GM19452 (cell line): ENCODE results near the gene NFIA.

Source experiments
- ATAC-seq: cut with Tn5 transposase; IDR thresholded peaks from one replicate; pipeline ENCODE4 v1.9.1; 2021; ENCODE audit not compliant: unreplicated experiment

The NFIA gene

DNA sequence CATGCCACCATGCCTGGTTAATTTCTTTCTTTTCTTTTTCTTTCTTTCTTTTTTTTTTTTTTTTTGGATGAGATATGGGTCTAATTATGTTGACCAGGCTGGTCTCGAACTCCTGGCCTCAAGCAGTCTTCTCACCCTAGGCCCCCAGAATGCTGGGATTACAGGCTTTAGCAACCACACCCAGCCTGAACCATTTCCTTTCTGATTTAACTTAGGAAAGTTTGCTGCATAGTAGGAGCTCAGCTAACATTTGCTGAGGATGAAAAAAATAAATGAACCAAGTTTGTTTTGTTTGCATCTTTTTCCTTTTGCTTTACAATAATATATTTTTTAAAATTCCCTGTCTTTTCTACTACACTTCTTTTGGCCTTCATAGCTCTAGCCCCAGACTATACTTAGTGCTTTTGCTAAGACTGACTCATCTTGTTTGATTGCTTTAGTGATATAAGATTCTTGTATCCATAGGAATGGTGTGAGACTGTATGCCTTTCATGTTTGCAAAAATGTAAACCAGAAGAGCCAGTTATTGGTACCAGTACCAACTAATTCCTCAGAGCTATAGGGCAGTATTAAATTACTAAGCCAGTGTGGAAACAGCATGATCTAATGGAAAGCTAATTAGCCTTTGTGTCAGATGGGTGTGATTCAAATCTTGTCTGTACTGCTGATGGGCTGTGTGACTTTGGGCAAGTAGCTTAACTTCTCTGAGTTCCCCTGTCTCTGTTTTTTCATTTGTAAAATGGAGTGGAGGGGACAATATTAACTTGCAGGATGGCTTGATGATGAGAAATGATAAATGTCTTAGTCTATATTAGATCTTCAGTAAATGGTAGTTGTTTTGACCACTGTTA is 66.9 kb downstream of the NFIA start:
- no peak for ATAC-seq

DNA sequence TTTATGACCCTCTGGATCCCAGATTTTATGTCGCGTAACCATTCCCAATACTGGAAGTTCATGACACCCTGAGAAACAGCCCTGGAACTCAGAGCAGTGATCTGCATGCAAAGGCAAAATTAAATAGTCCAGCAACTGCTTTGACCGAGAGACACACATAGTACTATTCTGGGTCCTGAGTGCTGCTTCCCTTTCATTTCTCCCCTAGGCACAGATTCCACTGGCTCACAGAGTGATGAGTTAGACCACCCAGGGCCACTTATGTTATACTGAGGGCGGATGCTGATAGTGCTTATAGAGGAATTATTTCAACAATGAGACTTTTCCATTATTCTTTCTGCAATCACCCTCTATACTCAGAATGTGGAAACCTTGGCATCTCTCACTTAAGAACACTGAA is 69.2 kb downstream of the NFIA start:
- no peak for ATAC-seq

DNA sequence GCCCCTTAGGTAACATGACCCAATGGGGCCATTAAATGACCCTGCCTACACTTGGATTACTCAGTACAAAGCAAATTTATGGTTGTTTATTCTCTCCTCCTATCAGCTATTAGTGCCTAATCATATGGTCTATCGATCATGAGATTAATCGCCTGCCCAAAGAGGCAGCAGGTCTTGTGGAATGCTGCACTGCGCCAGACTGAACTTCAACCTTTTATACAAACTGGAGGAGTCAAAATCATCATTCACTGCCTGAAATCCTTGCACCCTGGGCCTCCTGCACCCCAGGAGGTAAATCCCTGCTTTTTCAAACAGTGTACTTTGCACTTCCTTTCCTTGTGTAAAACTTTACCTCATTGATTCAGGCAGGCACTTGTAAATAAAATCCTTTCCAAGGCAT is 69.7 kb downstream of the NFIA start:
- no peak for ATAC-seq

DNA sequence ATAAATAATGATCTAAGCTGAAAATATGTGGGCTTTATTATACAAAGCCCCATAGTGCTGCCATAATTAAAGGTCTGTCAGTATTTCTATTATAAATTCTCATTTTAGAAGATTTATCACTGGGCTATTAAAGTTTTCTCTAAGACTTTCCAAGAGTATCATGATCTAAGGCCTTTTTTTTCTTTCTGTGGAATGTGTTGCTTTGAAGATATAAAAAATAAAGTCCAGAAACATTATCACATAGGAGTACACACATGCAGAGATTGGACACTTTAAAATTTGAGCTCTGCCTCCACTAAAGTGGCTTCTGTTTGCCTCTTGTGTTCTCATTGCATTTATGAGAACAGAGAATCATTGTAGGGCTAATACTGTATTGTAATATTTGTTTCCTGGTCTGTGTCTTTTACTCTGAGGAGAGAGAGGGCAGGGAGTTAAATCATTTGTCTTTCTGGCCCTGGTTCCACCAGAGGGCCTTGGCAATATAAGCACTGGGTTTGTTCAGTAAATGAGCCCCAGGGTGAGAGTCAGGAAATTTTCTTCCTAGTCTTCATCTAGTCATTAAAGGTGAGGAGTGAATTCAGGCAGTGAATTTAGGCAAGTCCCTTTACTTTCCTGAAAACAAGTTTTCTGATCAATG is 70.2 kb downstream of the NFIA start:
- no peak for ATAC-seq

DNA sequence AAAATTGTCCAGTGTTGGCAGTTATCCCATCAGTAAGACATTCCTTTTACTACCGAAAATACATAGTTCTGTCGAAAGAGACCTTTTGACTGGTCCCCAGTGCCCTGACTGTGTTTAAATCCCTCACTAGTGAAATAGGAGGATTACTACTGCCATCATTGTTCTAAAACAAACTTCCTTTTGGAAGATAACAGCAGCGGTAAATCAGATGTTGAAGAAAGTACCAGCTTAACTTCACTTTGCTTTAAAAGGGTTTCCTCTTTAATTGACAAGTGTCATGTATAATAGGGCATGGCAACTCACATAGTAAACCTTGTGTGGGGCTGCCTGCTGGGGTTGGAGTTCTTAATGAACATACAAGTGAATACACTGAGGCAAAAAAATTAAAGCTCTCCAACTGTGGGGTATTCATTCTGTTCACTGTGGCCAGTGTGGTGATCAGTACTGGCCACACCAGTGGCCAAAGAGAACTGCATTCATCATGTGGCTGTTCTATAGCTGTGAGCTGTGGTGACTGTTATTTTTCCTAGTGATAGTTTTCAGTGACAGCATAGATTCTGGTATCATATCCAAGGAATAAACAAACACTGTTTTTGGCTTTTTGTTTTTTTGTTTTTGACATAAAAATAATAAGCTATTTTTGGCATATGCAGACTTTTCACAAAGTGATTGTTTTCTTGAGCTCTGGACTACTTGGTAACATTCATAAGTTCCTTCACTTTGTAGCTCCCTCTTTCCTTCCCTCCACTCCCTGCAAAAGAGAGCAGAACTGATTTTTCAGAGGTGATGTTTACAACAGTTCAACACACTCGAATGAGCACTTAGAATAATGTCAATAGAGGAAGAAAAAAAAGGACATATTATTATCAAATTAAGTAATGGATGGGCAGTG is 74.5 kb downstream of the NFIA start:
- no peak for ATAC-seq

DNA sequence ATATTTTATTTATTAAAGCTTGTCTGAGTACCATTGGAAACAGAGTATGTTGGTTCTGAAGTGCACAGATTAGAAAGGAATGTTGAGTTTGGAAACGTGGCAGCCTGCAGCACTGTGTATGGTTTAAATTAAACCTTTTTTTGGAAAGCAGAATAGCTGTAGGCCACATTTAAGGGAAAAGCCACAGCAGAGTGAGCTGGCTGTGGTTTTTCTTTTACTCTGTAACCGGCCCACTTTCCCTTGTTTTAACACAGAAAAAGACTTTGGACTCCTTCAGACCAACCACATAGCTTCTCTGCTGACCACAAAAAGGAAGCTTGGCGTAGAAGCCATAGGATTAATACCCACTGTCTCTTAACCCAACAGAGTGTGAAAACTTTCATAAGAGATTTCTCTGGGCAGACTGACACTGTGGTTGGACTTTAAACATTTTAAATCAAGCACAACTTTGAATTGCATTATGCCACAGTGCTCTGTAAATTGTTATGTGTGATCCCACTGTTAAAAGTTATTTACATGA is 75.2 kb downstream of the NFIA start:
- ATAC-seq: no peak

DNA sequence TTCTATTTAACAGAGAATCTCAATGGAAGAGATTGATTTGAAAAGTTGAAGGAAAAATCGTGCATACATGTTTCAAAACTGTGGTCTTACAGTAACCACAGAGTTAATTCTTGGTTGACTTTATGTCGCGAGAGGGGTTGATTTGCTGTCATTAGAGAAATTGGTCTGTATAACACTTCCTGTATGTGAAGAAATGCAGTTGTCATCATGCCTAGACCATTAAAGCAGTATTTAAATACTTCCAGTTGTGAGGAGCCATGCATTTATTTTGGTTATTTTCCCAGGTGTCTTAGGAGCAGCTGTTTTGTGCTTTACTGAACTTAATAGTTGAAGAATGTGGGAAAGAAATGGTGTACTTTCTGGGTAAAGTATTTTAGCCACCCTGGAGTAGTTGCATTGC is 76.2 kb downstream of the NFIA start:
- no peak for ATAC-seq

DNA sequence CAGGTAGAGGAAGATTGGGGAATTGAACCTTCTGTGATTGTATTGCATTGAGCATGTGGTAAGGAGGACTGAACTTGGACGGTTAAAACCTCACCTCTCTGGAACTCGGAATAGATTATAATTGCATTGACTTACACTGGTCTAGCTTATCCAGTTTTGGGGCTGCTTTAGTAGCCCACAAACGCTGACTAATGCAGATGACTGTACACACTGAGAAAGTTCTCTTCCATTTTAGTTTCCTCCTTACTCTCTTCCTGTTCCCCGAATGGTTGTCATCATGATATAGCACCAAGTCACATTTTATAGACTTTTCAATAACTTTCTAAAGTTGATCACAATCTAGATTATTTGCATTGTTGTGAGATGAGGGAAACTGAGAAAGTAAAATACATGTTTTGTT is 78.2 kb downstream of the NFIA start:
- ATAC-seq: no peak

DNA sequence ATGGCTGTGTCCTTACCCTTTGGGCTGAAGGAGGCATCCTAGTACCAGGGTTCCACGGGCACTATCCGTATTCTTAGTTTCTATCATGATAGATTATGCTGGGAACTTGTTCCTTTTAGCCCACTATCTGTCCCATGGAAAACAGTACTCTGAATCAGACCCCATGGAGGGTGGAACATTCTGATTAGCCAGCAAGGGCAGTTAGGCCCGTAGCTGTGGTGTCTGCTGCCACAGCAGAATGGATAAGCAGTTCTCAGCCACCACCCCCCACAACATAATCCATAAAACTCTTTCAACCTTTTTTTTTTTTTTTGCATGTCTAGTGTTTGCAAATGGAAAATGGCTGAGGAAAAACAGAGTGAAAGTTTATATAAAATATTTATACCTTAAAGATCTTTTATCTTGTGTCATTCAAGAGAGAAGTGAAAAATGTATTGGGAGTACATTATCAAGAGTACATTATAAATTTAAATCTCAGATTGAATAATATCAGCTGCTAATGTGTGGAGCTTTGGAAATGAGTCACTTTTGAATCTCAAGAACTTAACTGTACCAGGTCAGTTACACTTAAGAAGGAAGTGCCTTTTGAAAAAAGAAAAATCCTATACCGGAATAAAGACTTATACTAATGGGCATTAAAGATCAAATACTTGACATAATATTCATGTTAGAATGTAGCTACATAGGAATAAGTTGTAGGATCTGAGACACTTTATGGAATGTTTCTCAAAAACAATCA is 80.3 kb downstream of the NFIA start:
- ATAC-seq: no peak

DNA sequence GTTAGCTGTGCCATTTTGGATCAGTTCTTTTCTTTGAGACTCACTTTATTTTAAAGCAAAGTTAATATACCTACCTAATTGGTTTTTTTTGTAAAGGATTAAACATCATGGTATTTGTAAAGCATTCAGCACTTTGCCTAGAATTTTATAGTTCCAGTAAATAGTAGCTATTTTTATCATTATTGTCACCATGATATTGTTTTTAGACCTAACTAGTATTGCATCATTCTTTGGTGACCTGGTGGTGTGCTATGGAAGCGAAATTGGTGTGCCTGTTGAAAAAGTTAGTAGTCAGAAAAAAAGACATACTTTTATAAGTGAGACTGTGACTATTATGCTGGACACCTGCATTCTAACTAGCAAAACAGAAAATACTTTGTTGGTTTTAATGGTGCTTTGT is 81.0 kb downstream of the NFIA start:
- no peak for ATAC-seq

DNA sequence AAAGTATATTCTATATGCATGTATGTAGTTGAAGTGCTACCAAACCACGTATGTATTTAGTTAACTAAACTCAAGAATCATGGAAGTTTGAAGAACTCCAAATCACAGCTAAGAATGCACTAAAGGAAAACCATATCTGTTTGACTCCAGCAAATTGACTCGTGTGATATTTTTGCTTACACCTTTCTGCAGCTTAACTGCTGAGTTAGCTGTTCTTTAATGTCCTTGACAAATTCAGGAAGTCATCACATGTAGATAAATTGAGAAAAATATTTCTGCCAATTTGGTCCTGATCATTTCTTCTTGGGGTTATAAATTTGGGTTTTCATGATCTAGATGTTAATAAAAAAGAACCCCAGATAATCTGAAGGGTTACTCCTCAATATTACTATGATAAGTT is 83.0 kb downstream of the NFIA start:
- ATAC-seq: no peak

DNA sequence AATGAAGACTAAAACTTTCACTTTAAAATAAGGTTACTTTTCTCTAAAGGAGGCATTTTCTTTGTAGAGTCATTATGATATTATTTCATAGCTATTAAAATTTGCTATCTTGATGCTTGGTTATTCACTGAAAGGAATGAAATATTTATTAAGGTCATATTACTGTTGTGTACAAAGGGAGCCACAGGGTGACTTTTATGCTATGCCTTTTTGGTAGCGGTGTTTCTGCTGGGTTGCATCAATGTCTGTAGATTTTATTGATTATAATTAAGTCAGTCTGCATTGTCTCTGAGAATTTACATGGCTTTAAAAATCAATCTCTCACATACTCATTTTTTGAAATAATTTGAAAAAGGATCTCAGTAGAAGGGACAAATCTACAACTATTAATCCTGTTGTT is 84.9 kb downstream of the NFIA start:
- no peak for ATAC-seq

DNA sequence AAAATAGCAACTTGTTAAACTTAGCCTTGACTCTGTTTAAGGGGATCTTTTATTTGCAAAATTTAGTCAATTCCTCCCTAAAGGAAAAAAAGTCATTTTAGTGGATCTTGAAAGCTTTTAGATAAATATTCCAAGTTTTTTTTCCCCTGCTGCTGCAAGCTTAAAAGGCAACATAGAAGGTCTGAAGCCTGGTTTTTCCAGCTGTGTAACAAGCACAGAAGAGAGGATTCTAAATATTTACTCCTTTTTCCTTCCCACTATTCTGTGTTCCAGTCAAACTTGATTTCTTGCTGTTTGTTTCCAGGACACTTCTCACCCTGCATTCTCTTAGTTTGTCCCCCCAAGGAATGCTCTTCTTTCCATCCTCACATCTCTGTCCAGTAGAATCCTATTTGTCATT is 86.7 kb downstream of the NFIA start:
- ATAC-seq: no peak

DNA sequence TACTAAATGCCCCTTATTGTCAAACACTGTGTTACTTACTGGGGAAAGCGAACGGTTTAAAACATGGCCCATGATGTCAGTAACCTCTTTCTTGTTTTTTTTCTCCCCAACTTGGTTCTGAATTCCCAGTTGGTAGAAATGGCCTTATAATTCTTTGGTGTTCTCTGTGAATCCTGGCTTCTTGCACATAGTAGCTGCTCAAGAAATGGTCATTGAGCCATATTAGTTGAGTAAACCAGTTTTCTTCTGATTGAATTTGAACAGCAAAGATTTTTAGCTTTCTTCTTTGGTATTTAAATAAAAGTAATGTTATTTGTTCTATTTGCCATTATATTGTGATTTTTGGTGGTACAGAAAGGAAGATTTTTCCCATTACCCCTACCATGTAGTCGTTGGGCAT is 87.3 kb downstream of the NFIA start:
- ATAC-seq: no peak

DNA sequence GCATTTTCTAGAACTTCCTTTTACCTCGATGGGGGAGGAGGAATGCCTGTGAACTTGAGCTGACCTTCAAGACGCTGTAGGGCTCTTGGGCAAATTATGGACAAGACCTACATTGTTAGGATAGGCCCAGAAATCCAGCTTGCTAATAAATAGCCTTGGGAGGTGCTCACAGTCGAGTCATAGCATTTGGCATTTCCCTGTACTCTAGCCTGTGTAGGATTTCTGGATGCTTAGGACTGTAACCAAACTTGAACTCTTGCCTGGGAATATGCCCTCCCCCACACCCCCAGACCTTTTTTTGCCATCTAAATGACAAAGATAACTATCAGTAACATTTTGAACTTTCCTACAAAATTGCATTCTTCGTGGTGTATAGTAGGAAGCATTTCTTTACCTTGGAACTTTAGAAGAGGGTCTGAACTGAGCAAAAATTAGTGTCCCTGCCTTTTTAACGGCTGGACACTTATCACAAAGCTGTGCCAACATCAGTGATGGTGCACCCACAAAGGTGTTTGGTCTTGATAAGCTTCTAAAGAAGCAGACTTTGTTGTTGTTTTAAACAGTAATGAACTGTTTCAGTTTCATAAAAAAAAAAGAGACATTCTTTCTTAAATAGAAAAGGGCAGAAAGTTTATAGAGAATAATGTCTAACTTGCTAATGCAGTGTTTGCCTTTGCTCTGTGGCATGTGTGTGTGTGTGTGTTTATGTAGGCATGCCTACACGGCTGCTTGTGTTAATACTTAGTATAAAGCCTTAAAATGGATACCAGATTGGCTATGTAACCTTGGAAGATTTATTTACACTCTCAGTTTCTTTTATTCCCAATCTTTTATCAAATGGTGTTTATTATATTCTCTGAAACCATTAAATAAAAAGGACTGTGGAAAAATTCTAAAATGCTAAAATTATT is 88.2 kb downstream of the NFIA start:
- no peak for ATAC-seq

DNA sequence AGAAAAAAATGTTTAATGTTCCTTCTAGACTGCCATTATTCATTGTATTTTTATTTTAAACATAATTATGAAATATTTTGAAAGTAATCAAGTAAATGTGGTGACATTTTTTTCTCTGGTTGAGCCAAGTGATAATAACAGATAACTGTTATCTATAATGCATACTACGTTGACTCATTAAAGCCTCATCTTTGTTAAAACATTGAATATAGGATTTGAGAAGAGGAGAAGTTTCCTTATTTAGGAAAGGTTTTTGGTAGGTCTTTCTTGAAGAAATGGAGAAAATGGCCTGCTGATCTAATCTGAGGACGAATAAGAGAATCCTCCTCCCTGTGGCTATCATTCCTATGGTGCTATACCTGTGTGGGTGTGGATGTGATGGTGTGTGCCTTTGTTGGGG is 89.0 kb downstream of the NFIA start:
- no peak for ATAC-seq

DNA sequence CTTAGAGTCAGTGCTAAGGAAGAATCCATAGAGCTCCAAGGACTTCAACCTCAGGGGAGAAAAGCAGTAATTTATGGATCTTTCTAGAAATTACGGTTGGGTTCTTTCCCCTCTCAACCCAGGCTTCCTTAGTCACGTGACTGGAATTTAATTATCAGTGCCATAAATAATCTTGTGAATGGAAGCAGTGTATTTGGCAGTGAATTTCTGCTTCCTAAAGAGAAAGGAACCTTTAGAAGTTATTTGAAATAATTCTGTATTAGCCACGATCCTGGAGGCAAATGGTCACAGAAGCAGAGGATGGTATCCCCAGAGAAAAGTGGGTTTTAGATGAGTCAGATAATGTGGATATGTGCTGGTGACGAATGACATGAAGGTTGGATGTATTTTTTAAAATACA is 89.6 kb downstream of the NFIA start:
- no peak for ATAC-seq

DNA sequence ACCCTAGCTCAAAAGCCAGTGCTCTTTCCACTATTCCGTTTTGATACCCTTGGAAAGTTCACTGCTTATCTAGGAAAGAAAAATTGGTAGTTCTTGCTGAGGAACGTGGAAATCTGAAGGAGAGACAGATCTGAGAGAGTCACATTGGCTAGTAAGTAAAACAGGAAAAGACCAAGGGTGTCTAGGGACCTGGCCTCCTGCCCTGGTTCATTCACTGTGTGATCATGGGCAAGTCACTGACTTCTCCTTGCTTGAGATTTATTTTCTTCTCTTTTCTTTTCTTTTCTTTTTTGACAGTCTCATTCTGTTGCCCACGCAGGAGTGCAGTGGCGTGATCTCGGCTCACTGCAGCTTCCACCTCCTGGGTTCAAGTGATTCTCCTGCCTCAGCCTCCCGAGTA is 90.8 kb downstream of the NFIA start:
- ATAC-seq: no peak

DNA sequence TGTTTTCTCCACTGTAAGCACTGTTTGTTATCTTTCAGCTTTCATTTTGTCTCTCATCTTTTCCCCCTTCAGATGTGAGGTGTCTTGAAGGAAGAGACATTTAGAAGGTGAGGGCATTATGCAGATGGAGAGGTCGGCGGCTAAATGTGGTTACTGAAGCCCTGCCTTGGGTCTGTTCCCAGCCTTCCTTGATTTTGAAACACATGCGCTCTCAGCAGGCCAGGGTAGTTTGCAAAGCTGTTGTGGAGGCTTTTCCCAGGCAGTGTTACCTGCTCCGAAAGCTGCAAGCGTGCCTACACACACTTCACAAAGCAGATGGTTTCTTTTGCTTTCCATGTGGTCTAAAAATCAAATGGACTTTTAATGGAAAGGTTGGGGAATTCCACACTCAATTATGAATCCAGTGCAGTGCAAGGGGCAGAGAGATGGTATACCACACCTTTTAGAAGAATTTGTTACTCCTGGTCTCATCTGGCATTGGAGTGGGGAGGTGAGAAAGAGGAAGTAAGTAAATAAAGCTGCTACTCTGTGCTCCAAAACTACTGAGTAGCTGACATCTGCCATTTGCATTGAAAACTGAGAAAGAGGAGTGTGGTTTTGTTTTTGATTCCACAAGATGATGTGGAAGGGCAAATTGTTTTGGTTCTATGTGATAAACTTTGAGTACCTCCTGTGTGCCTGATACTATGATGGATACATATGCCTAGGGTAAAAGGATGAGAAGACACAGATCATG is 91.9 kb downstream of the NFIA start:
- ATAC-seq: no peak
